Measurements from ENCODE around the gene CNTNAP2. TPM values are rescaled to one million over a fixed set of nuclear protein-coding genes. Genes with fewer than 3 reads are reported as not detected.

The CNTNAP2 gene
- total and polyA plus RNA-seq, 2 experiments from 2014 or later = not detected

DNA sequence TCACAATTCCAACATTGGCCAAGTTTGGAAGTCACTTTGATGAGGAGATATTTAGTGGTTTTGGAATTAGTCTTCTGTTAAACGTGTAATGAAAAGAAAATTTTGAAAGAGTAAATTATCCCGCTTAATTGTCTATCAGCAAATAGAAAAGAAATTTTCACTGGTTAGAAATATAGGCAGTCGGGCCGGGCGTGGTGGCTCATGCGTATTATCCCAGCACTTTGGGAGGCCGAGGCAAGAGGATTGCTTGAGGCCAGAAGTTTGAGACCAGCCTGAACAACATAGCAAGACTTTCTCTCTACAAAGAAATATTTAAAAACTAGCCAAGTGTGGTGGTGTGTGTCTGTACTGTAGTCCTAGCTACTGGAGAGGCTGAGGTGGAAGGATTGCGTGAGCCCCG is 13.4 kb downstream of the CNTNAP2 start:
- no peaks in the 10 kb centered on the region for H3K9me2 ChIP-seq (ENCODE audit: insufficient read depth)

DNA sequence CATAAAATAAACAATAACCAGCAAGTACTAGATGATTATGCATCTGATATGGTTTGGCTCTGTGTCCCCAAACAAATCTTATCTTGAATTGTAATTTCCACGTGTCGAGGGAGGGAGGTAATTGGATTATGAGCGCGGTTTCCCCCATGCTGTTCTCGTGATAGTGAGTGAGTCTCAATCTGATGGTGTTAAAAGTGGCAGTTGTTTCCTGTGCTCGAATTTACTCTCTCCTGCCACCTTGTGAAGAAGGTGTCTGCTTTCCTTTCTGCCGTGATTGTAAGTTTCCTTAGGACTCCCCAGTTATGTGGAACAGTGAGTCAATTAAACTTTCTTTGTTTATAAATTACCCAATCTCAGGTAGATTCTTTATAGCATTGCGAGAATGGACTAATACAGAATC is 15.1 kb downstream of the CNTNAP2 start:
- no peak for DNase-seq
- H3K4me3 ChIP-seq = no peak overlapping the region
- no peak overlapping the region for H3K9ac ChIP-seq
- H3K27ac ChIP-seq = no peak overlapping the region
- H4K20me1 ChIP-seq (ENCODE audit: insufficient read depth) = no peaks in the 10 kb centered on the region
- 29 to 36% methylated on average over 8 of the region's 8 CpGs for WGBS, 2 experiments (ENCODE audit: low coverage in 1 of 2, low lambda C conversion rate in 2 of 2, missing lambda C conversion rate in 2 of 2)
- TF ChIP-seq EZH2phosphoT487 (IDR thresholded peaks at IDR 0.05; ENCODE audit: insufficient read depth, low read depth) (no peak), EZH2 (IDR thresholded peaks at IDR 0.05; ENCODE audit: insufficient read depth, poor library complexity, severe bottlenecking) (no peak)
- no peaks in the 10 kb centered on the region for H3K36me3 ChIP-seq (ENCODE audit: low read depth)
- no peaks in the 10 kb centered on the region for H3F3A ChIP-seq (ENCODE audit: insufficient read depth)
- H3K4me1 ChIP-seq (ENCODE audit: insufficient read depth) = no peaks in the 10 kb centered on the region
- H3K4me2 ChIP-seq (ENCODE audit: unreplicated experiment) = no peak overlapping the region
- in situ Hi-C loops (cut with MboI) = no loop called here
- H2AFZ ChIP-seq = no peak overlapping the region
- H3K9me3 ChIP-seq (ENCODE audit: low read depth) = no peaks in the 10 kb centered on the region
- H3K9me2 ChIP-seq (ENCODE audit: insufficient read depth) = no peaks in the 10 kb centered on the region
- no peaks in the 10 kb centered on the region for H3K79me2 ChIP-seq (ENCODE audit: insufficient read depth)
- H3K27me3 ChIP-seq (replicated peaks; ENCODE audit: insufficient read depth) = no peaks in the 10 kb centered on the region

More for the DNA sequence above, 13.4 kb downstream of the CNTNAP2 start:
- Histone ChIP-seq H3K4me2 (ENCODE audit: unreplicated experiment) (no peak overlapping the region), H3K9ac (no peak overlapping the region), H3K9me3 (ENCODE audit: low read depth) (no peaks in the 10 kb centered on the region), H3F3A (ENCODE audit: insufficient read depth) (no peaks in the 10 kb centered on the region), H3K4me1 (ENCODE audit: insufficient read depth) (no peaks in the 10 kb centered on the region), H2AFZ (no peak overlapping the region), H3K27ac (no peak overlapping the region), H3K36me3 (ENCODE audit: low read depth) (no peaks in the 10 kb centered on the region), H3K4me3 (no peak overlapping the region), H4K20me1 (ENCODE audit: insufficient read depth) (no peaks in the 10 kb centered on the region), H3K79me2 (ENCODE audit: insufficient read depth) (no peaks in the 10 kb centered on the region), H3K27me3 (replicated peaks; ENCODE audit: insufficient read depth) (no peaks in the 10 kb centered on the region)
- in situ Hi-C loops (cut with MboI) = no loop called here
- DNase-seq = no peak
- TF ChIP-seq EZH2 (IDR thresholded peaks at IDR 0.05; ENCODE audit: insufficient read depth, poor library complexity, severe bottlenecking) (no peak), EZH2phosphoT487 (IDR thresholded peaks at IDR 0.05; ENCODE audit: insufficient read depth, low read depth) (no peak)
- 30 to 34% methylated on average over 9 of the region's 9 CpGs for WGBS, 2 experiments (ENCODE audit: low coverage in 1 of 2, low lambda C conversion rate in 2 of 2, missing lambda C conversion rate in 2 of 2)

DNA sequence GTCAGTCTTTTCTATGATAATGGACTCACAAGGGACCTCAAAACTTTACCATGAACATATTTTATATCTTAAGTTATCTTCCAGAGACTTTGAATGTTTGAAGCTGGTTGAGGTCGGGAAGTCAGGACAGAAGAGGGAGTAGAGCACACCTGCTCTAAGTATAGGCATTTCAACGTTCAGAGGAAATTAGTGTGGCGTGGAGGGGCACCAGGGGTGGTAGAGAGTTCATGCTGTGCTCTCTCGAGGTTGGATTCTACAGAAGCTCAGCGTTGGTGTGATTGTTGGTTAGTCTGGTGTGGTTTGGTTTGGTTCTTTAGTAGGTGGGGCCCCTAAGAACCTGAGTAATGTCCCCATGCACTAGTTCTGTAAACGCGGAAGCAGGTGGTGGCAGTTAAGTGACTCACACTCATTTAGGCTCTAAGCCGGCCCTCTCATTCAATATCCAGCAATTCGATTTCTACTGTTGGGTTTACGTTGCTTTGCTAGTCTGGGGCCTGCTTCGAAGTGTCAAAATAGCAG is 19.8 kb downstream of the CNTNAP2 start:
- Histone ChIP-seq H4K20me1 (ENCODE audit: insufficient read depth) (no peaks in the 10 kb centered on the region), H3K9ac (no peak overlapping the region), H3K27ac (no peak overlapping the region), H3K9me2 (ENCODE audit: insufficient read depth) (no peaks in the 10 kb centered on the region), H3K4me3 (no peak overlapping the region), H3K27me3 (replicated peaks; ENCODE audit: insufficient read depth) (no peaks in the 10 kb centered on the region), H3K79me2 (ENCODE audit: insufficient read depth) (no peaks in the 10 kb centered on the region), H3K4me2 (ENCODE audit: unreplicated experiment) (no peak overlapping the region), H3K9me3 (ENCODE audit: low read depth) (no peaks in the 10 kb centered on the region), H2AFZ (no peak overlapping the region), H3K36me3 (ENCODE audit: low read depth) (no peaks in the 10 kb centered on the region), H3F3A (ENCODE audit: insufficient read depth) (no peaks in the 10 kb centered on the region), H3K4me1 (ENCODE audit: insufficient read depth) (no peaks in the 10 kb centered on the region)
- TF ChIP-seq EZH2phosphoT487 (IDR thresholded peaks at IDR 0.05; ENCODE audit: insufficient read depth, low read depth) = no peak
- TF ChIP-seq EZH2 (IDR thresholded peaks at IDR 0.05; ENCODE audit: insufficient read depth, poor library complexity, severe bottlenecking) = no peak
- DNase-seq = no peak
- 24 to 27% methylated on average over 11 of the region's 11 CpGs for WGBS, 2 experiments (ENCODE audit: low coverage in 1 of 2, low lambda C conversion rate in 2 of 2, missing lambda C conversion rate in 2 of 2)
- in situ Hi-C loops (cut with MboI) = no loop called here

DNA sequence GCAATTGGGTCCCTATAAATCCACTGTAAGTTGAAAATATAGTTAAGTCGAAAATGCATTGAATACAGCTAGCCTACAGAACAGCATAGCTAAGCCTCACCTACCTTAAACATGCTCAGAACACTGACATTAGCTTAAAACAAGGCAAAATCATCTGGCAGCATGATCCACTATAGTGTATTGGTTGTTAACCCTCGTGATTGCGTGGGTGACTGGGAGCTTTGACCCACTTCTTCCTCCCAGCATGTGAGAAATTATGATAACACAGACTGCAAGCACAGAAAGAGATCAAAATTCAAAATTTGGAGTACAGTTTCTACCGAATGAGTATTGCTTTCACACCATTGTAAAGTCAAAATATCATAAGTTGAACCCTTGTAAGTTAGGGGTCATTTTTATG is 22.3 kb downstream of the CNTNAP2 start:
- Histone ChIP-seq H3K36me3 (ENCODE audit: low read depth) (no peaks in the 10 kb centered on the region), H3K27me3 (replicated peaks; ENCODE audit: insufficient read depth) (no peaks in the 10 kb centered on the region), H3K9ac (no peak overlapping the region), H3K4me2 (ENCODE audit: unreplicated experiment) (no peak overlapping the region), H2AFZ (no peak overlapping the region), H3K9me3 (ENCODE audit: low read depth) (no peaks in the 10 kb centered on the region), H3K4me1 (ENCODE audit: insufficient read depth) (no peaks in the 10 kb centered on the region), H3F3A (ENCODE audit: insufficient read depth) (no peaks in the 10 kb centered on the region), H3K9me2 (ENCODE audit: insufficient read depth) (no peaks in the 10 kb centered on the region), H3K4me3 (no peak overlapping the region), H3K79me2 (ENCODE audit: insufficient read depth) (no peaks in the 10 kb centered on the region), H3K27ac (no peak overlapping the region), H4K20me1 (ENCODE audit: insufficient read depth) (no peaks in the 10 kb centered on the region)
- 6 to 10% methylated on average over 4 of the region's 4 CpGs for WGBS, 2 experiments (ENCODE audit: low coverage in 1 of 2, low lambda C conversion rate in 2 of 2, missing lambda C conversion rate in 2 of 2)
- no peak for TF ChIP-seq EZH2phosphoT487 (IDR thresholded peaks at IDR 0.05; ENCODE audit: insufficient read depth, low read depth)
- TF ChIP-seq EZH2 (IDR thresholded peaks at IDR 0.05; ENCODE audit: insufficient read depth, poor library complexity, severe bottlenecking) = no peak
- in situ Hi-C loops (cut with MboI) = no loop called here
- DNase-seq = no peak

Measured in GM23248 (cell line).